M059J (cell line): ENCODE measurements around the gene CYB561A3. TPM values are rescaled to one million over a fixed set of nuclear protein-coding genes. Genes with fewer than 3 reads are reported as not detected.

Source experiments
- DNase-seq: peaks from one replicate; pipeline ENCODE4 v3.0.0-alpha.2; 2012; ENCODE audit warnings: low read depth
- total RNA-seq: library from RNA; depleted of rRNA; stranded (reverse); fragments of >200 nt; shearing (Covaris generic); gene quantifications from 2 replicates; pipeline ENCODE4 v1.2.3, GENCODE V29; 2014

CYB561A3 gene
- total RNA-seq, 1 experiment from 2014 or later: 35.5 TPM

GRCh38 chr11:61369372-61370348 lies 8.0 kb upstream of the CYB561A3 start:
- DNase-seq: peak; percentile 18

- no peak for DNase-seq
Measured at GRCh38 chr11:61368646-61369045, 7.0 kb upstream of the CYB561A3 start.

- DNase-seq: no peak
Measured at GRCh38 chr11:61367406-61367805, 5.7 kb upstream of the CYB561A3 start.

- DNase-seq: no peak
Measured at GRCh38 chr11:61364012-61364675, 2.5 kb upstream of the CYB561A3 start.

- peak; percentile 43 for DNase-seq
Measured at GRCh38 chr11:61362542-61362875, 827 bp upstream of the CYB561A3 start.

- no peak for DNase-seq
Measured at GRCh38 chr11:61361237-61361740, 393 bp downstream of the CYB561A3 start.

GRCh38 chr11:61359516-61359915 lies 2.2 kb downstream of the CYB561A3 start:
- no peak for DNase-seq

- no peak for DNase-seq
Measured at GRCh38 chr11:61358566-61358965, 3.1 kb downstream of the CYB561A3 start.

- no peak for DNase-seq
Measured at GRCh38 chr11:61357894-61358239, 3.8 kb downstream of the CYB561A3 start.

GRCh38 chr11:61357233-61357893 lies 4.3 kb downstream of the CYB561A3 start:
- no peak for DNase-seq

GRCh38 chr11:61356706-61357105 lies 5.0 kb downstream of the CYB561A3 start:
- DNase-seq: no peak

- no peak for DNase-seq
Measured at GRCh38 chr11:61354208-61354607, 7.5 kb downstream of the CYB561A3 start.

- DNase-seq: no peak
Measured at GRCh38 chr11:61353131-61354067, 8.3 kb downstream of the CYB561A3 start.

- DNase-seq: no peak
Measured at GRCh38 chr11:61352038-61352437, 9.6 kb downstream of the CYB561A3 start.

- DNase-seq: no peak
Measured at GRCh38 chr11:61350803-61351202, 10.9 kb downstream of the CYB561A3 start.

GRCh38 chr11:61350336-61350735 lies 11.3 kb downstream of the CYB561A3 start:
- DNase-seq: no peak

GRCh38 chr11:61349916-61350315 lies 11.8 kb downstream of the CYB561A3 start:
- DNase-seq: no peak

- no peak for DNase-seq
Measured at GRCh38 chr11:61349189-61349751, 12.4 kb downstream of the CYB561A3 start.

- DNase-seq: no peak
Measured at GRCh38 chr11:61347916-61348461, 13.7 kb downstream of the CYB561A3 start.
